ENCODE data around the gene CCDC92B. TPM values are rescaled to one million over a fixed set of nuclear protein-coding genes. Genes with fewer than 3 reads are reported as not detected.

The CCDC92B gene
- total RNA-seq, 6 donors from 2014 or later = 0.34 TPM; not detected in 4

DNA sequence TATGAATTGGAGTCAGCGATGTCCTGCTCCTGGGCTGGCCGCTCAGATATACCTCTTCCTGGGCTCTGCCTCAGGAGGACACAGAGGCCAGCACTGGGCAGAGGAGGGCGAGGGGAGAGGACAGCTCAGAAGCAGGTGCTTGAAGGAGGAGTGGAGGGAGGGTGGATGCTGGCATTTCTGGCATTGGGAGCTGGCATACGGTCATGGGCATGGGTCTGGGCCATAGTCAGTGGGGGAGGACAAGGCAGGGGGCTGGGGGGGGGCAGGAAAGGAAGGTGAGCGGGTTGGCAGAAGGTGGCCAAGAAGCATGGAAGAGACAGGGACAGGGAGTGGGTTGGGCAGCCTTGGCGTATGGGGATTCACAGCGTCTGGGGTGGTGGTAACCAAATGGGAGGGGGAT is 30.1 kb upstream of the CCDC92B start:
- no peaks in the 10 kb centered on the region for H3K9me3 ChIP-seq
- ATAC-seq (ENCODE audit: low FRiP score in 2 of 2) (no peak), DNase-seq (no peak)
- TF ChIP-seq POLR2A (IDR thresholded peaks at IDR 0.05) = no peak
- no peak for TF ChIP-seq CTCF (IDR thresholded peaks at IDR 0.05)
- no peak for TF ChIP-seq POLR2AphosphoS5 (IDR thresholded peaks at IDR 0.05)
- no peak for TF ChIP-seq EP300 (IDR thresholded peaks at IDR 0.05)
- H3K27ac ChIP-seq = no peak overlapping the region
- H3K36me3 ChIP-seq = no peaks in the 10 kb centered on the region
- 67 to 79% methylated on average over 6 to 7 of the region's 7 CpGs for WGBS, 2 donors
- peaks cover 0 to 23% (median 14%) of the 10 kb centered on the region in 4 donors for H3K27me3 ChIP-seq
- H3K4me3 ChIP-seq = no peak overlapping the region
- H3K4me1 ChIP-seq = peaks cover 4 to 14% (median 8%) of the 10 kb centered on the region in 4 donors

DNA sequence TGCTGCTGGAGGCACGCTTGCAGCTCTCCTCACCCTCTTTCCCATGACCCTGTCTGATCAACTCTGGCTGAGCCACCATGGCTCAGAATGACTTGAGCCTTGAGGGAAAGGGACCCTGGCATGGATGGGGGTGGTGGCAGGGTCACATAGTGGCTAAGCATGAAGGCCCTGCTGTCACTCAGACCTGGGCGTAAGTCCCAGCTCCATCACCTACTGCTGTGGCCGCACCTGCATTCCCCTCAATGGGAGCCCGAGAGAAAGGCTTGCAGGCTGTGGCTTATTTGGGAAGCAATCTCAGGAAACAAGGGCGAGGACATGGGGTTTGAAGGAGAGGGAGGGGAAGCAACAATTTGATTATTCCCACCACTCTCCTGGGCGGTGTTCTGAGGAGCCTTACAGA is 29.0 kb upstream of the CCDC92B start:
- 71 to 79% methylated on average over 6 of the region's 6 CpGs for WGBS, 2 donors
- Histone ChIP-seq H3K27me3 (peaks cover 0 to 23% (median 14%) of the 10 kb centered on the region in 4 donors), H3K9me3 (no peaks in the 10 kb centered on the region), H3K4me3 (no peak overlapping the region), H3K27ac (no peak overlapping the region), H3K4me1 (peaks cover 4 to 14% (median 8%) of the 10 kb centered on the region in 4 donors), H3K36me3 (no peaks in the 10 kb centered on the region)
- ATAC-seq (ENCODE audit: low FRiP score in 2 of 2) (no peak), DNase-seq (no peak)
- TF ChIP-seq POLR2AphosphoS5 (IDR thresholded peaks at IDR 0.05) = no peak
- TF ChIP-seq POLR2A (IDR thresholded peaks at IDR 0.05) = no peak
- TF ChIP-seq EP300 (IDR thresholded peaks at IDR 0.05) = no peak
- no peak for TF ChIP-seq CTCF (IDR thresholded peaks at IDR 0.05)

- Histone ChIP-seq H3K9me3 (no peaks in the 10 kb centered on the region), H3K27me3 (peaks cover 0 to 23% (median 14%) of the 10 kb centered on the region in 4 donors), H3K27ac (no peak overlapping the region), H3K4me1 (peaks cover 4 to 14% (median 8%) of the 10 kb centered on the region in 4 donors), H3K4me3 (peak overlapping the region in 1 of 4 donors; percentile 24), H3K36me3 (no peaks in the 10 kb centered on the region)
- ATAC-seq (ENCODE audit: low FRiP score in 2 of 2) = no peak
- no peak for DNase-seq
- no peak for TF ChIP-seq POLR2AphosphoS5 (IDR thresholded peaks at IDR 0.05)
- no peak for TF ChIP-seq EP300 (IDR thresholded peaks at IDR 0.05)
- TF ChIP-seq POLR2A (IDR thresholded peaks at IDR 0.05) = no peak
- TF ChIP-seq CTCF (IDR thresholded peaks at IDR 0.05) = no peak
- WGBS, 2 donors = 28 to 30% methylated on average over 6 to 11 of the region's 11 CpGs
These were observed 27.9 kb upstream of the CCDC92B start for GRCh38 chr17:2777242-2777867.

- H3K27ac ChIP-seq = no peak overlapping the region
- H3K36me3 ChIP-seq = no peaks in the 10 kb centered on the region
- peak overlapping the region in 1 of 4 donors; percentile 24 for H3K4me3 ChIP-seq
- peaks cover 4 to 14% (median 8%) of the 10 kb centered on the region in 4 donors for H3K4me1 ChIP-seq
- peaks cover 0 to 23% (median 14%) of the 10 kb centered on the region in 4 donors for H3K27me3 ChIP-seq
- no peak for DNase-seq
- ATAC-seq (ENCODE audit: low FRiP score in 2 of 2) = no peak
- 2% methylated on average over 52 of the region's 80 CpGs; no CpG with 5 or more reads in 1 of the 2 donors for WGBS, 2 donors
- TF ChIP-seq EP300 (IDR thresholded peaks at IDR 0.05) (no peak), POLR2A (IDR thresholded peaks at IDR 0.05) (no peak)
- no peaks in the 10 kb centered on the region for H3K9me3 ChIP-seq
These were observed 27.3 kb upstream of the CCDC92B start for GRCh38 chr17:2776589-2777241.

GRCh38 chr17:2775206-2775605 is 25.8 kb upstream of the CCDC92B start:
- Histone ChIP-seq H3K27ac (no peak overlapping the region), H3K4me1 (peaks cover 4 to 14% (median 8%) of the 10 kb centered on the region in 4 donors), H3K4me3 (no peak overlapping the region), H3K9me3 (no peaks in the 10 kb centered on the region), H3K36me3 (no peaks in the 10 kb centered on the region), H3K27me3 (peaks cover 0 to 23% (median 14%) of the 10 kb centered on the region in 4 donors)
- DNase-seq (no peak), ATAC-seq (ENCODE audit: low FRiP score in 2 of 2) (no peak)
- WGBS, 2 donors = 69 to 76% methylated on average over 6 of the region's 6 CpGs
- no peak for TF ChIP-seq POLR2A (IDR thresholded peaks at IDR 0.05)
- no peak for TF ChIP-seq EP300 (IDR thresholded peaks at IDR 0.05)
- TF ChIP-seq CTCF (IDR thresholded peaks at IDR 0.05) = no peak
- no peak for TF ChIP-seq POLR2AphosphoS5 (IDR thresholded peaks at IDR 0.05)

Measured in upper lobe of left lung (tissue), 6 donors.